Epithelial cell of esophagus (primary cell): ENCODE data around the gene GFM2.
"Not testable (repeated sequence)": the region's sequence is repeated elsewhere in the genome, so short reads cannot be mapped to it uniquely, and the experiment has no call there.

Experiments used
- DNase-seq: peaks from one replicate; pipeline ENCODE4 v3.0.0; 2010; ENCODE audit warnings: low read depth
- H3K4me3 ChIP-seq: 2 replicates; pipeline ENCODE4 v1.5.1; 2011; ENCODE audit warnings: mild to moderate bottlenecking, low read length, control low read depth
- CTCF ChIP-seq: IDR thresholded peaks from 2 replicates; pipeline ENCODE4 v1.5.1; 2011; ENCODE audit warnings: low read depth, mild to moderate bottlenecking, low read length, control low read depth, inconsistent platforms; ENCODE audit not compliant: insufficient read depth; ENCODE audit errors: missing control alignments

Gene GFM2, protein sequence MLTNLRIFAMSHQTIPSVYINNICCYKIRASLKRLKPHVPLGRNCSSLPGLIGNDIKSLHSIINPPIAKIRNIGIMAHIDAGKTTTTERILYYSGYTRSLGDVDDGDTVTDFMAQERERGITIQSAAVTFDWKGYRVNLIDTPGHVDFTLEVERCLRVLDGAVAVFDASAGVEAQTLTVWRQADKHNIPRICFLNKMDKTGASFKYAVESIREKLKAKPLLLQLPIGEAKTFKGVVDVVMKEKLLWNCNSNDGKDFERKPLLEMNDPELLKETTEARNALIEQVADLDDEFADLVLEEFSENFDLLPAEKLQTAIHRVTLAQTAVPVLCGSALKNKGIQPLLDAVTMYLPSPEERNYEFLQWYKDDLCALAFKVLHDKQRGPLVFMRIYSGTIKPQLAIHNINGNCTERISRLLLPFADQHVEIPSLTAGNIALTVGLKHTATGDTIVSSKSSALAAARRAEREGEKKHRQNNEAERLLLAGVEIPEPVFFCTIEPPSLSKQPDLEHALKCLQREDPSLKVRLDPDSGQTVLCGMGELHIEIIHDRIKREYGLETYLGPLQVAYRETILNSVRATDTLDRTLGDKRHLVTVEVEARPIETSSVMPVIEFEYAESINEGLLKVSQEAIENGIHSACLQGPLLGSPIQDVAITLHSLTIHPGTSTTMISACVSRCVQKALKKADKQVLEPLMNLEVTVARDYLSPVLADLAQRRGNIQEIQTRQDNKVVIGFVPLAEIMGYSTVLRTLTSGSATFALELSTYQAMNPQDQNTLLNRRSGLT

DNA sequence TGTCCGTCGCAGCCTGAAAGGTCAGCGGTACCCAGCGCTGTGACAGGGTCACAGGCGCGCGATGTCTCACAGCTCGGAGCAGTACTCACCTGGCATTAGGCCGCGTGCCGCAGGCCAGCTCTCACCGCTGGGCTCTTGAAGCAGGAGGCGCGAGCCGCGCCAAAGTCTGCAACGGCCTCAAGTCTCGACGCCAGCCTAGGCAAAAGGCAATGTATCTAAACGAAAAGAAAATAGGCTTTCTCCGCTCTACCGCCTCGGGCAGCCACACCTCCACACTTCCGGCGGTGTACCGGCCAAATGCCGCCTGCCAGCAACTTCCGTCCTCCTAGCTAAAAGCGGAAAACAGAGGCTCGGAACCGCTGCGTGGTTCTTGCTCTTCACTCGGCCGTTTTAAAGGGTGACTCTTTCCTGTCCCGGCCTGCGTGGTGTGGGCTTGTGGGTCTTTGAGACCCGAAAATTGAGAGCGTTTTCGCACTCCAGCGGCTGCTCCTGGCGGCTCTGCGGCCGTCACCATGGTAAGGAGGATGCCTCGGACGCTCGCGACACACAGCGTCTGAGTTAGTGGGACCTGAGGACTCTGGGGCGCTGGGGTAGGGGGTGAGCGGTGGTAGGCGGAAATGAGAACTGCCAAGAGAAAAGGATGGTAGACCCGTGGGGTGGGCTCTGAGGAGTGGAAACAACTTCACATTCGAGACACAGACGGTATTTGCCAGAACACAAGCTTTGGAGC lies at the start of gene GFM2, which contains the start of gene NSA2:
Gene GFM2, minus strand, starts transcription at position 269 of the 730 bp plus-strand sequence. CDS start 3,375 bp downstream, outside the sequence.
Gene NSA2, plus strand, starts transcription at position 401 of the 730 bp plus-strand sequence. Its CDS starts 112 bp downstream, at position 513.
- TF ChIP-seq CTCF: no peak
- peak; percentile 97 for DNase-seq
- H3K4me3 ChIP-seq: peak within 1 kb of the TSS; percentile 94

DNA sequence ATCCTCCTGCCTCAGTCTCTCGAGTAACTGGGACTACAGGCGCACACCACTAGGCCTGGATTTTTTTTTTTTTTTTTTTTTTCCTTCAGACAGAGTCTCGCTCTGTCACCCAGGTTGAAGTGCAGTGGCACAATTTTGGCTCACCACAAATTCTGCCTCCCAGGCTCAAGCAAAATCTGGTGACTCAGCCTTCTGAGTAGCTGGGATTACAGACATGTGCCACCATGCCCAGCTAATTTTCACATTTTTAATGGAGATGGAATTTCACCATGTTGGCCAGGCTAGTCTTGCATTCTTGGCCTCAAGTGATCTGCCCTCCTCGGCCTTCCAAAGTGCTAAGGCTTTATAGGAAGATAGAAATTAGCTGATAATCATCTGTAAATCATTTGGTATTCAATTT lies 44.0 kb upstream of the GFM2 start:
- no peak overlapping the region for H3K4me3 ChIP-seq
- TF ChIP-seq CTCF: no peak
- DNase-seq: peak; percentile 94

GRCh38 chr5:74801941-74802340 lies 35.0 kb upstream of the GFM2 start:
- peak; percentile 57 for DNase-seq

GRCh38 chr5:74801197-74801596 lies 34.3 kb upstream of the GFM2 start:
- no peak for TF ChIP-seq CTCF
- DNase-seq: no peak
- no peak overlapping the region for H3K4me3 ChIP-seq

More at GRCh38 chr5:74801941-74802340, 35.0 kb upstream of the GFM2 start:
- no peak for TF ChIP-seq CTCF
- no peak overlapping the region for H3K4me3 ChIP-seq

- no peak for DNase-seq
- TF ChIP-seq CTCF: no peak
- no peak overlapping the region for H3K4me3 ChIP-seq
These were observed 32.3 kb upstream of the GFM2 start for GRCh38 chr5:74798977-74799911.

GRCh38 chr5:74791669-74792068 lies 24.8 kb upstream of the GFM2 start:
- DNase-seq: peak; percentile 90
- not testable (repeated sequence) for H3K4me3 ChIP-seq
